Activated naive CD8-positive, alpha-beta T cell treated with anti-CD3 and anti-CD28 coated beads, Interleukin-2, amount 50 U/mL, for 16 hours (primary cell): Measurements from ENCODE around the gene F9.
"Not testable (repeated sequence)": the region's sequence is repeated elsewhere in the genome, so short reads cannot be mapped to it uniquely, and the experiment has no call there.

Source experiments
- DNase-seq: peaks from one replicate; pipeline ENCODE4 v3.0.0-alpha.2; 2020; ENCODE audit warnings: low read depth, low spot score

Gene F9

GRCh38 chrX:139530550-139530949, at the start of gene F9:
Gene F9 (plus strand): TSS chrX:139530739. CDS start chrX:139530765, 26 bp downstream.
- no peak for DNase-seq

DNA sequence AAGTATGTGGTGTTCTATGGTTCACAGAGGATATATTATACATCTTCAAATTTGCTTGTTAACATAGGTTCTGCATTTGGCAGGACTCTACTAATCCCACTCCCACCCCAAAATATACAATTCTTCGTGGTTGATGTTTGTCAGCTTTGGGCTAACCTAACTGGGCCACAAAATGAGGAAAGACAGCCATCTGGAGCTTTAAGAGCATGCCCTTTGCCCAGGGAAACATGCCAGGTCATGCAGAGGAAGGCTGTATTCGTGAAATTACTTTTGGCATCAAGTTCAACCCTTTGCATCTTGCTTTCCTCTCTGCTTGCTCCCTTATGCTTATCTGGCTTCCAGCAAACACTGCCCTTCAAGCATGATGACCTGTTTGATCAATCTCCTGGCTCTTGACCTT, 46.8 kb upstream of the F9 start:
- no peak for DNase-seq

DNA sequence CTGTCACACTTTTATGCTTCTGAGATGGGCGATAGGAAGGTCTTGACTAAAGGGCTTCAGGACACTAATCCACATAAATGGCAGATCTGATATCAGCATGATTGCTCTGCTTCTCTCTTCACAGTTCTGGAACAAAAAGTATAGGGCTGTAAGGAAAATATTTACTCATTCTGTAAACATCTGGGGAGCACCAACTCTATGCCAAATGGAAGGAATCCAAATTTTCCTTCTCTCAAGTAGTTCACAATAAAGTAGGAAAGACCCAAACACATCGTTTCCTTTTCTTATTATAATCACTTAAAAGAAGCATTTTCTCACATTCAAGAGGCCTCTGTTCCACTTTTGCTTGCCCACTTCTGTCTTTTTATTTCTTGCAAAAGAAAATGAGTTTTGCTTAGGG, 45.9 kb upstream of the F9 start:
- no peak for DNase-seq

GRCh38 chrX:139495324-139495723, 35.2 kb upstream of the F9 start:
- DNase-seq = no peak

DNA sequence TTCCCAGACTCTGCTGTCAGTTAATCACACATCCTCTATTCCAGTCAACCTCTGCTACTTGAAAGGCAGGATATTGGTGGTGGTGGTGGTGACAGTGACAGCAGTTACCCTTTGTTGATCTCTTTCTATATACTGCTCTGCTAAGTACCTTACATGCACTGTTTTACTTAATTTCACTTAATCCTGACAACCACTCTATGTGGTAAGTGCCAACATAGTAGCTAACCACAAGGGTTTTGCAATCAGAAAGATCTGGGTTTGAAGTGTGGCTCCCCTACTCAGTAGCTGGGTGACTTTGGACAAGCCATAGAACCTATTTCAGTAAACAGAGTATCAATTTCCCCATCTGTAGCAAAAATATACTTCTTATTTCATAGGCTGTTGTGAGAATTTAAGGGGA, 24.2 kb upstream of the F9 start:
- no peak for DNase-seq

DNA sequence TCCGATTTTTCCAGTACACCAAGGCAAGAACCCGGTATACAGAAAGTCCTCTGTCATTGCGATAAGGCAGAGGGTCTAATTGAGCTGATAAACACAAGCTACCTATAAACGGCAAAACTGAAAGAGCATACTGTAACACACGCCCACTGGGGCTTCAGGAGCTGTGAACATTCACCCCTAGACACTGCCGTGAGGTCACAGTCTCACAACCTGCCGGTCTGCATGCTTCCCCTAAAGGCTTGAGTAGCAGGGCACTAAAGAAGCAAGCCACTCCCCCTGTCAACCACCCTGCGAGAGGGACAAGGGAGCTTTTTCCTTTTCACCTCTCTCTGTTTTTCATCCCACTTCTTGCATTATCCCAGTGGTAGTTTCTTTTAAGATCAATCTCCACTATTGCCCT, 22.4 kb upstream of the F9 start:
- DNase-seq = no peak

DNA sequence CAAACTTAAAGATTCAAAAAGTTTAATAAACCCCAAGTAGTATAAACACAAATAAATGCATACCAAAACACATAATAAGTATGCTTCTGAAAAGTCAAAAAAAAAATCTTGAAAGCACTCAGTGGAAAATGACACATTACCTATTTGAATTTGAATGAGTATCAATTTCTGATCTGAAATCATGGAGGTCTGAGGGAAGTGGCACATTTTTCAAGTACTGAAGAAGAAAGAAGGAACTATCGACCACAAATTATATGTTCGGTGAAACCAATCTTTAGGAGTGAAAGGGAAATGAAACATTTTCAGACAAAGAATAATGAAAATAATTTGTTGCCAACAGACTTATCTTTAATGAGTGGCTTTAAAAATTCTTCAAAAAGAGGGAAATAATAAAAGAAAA, 12.1 kb upstream of the F9 start:
- no peak for DNase-seq

GRCh38 chrX:139528829-139529228, 1.7 kb upstream of the F9 start:
- not testable (repeated sequence) for DNase-seq

DNA sequence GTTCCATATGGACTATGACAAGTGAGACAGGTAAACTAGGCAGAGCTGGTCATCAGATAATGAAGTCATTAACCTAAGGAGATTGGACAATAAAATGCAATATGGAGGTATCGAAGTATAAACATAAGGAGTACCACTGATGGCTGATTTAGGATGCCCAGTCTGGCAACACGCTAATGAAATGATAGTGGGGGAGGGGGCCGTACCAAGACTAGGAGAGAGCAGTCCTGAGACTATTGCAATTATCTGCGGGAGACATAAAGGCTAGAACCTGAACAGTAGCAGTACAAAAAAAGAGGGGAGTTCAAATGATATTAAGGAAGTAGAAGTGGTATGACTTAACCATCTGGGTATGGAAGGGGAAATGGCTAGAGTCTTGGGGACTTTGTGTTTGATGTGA, 2.3 kb downstream of the F9 start:
- DNase-seq = no peak

DNA sequence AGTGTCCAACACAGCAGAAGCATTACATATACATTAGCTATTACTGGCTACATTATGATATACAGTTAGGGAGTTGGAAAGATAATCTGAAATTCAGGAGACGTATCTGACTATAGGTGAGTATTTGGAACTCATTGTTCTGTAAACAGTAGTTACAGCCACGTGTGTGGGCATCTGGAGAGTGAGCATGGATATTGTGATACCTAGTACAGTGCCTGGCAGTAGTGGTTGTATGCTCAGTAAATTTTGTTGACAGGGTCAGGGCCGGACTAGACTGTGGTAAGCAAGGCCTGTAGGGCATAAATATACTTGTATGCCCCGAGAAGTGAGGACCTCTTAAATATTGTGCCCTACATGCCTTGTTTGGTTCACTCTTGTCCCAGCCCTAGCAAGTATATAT, 2.9 kb downstream of the F9 start:
- no peak for DNase-seq

- no peak for DNase-seq
These were observed 8.6 kb downstream of the F9 start for GRCh38 chrX:139538907-139539790.

- no peak for DNase-seq
These were observed 12.1 kb downstream of the F9 start for GRCh38 chrX:139542652-139543051.

GRCh38 chrX:139543920-139544319, 13.4 kb downstream of the F9 start:
- DNase-seq = no peak

- DNase-seq = no peak
These were observed 14.1 kb downstream of the F9 start for GRCh38 chrX:139544591-139544990.

- DNase-seq = no peak
These were observed 23.8 kb downstream of the F9 start for GRCh38 chrX:139554376-139554775.

DNA sequence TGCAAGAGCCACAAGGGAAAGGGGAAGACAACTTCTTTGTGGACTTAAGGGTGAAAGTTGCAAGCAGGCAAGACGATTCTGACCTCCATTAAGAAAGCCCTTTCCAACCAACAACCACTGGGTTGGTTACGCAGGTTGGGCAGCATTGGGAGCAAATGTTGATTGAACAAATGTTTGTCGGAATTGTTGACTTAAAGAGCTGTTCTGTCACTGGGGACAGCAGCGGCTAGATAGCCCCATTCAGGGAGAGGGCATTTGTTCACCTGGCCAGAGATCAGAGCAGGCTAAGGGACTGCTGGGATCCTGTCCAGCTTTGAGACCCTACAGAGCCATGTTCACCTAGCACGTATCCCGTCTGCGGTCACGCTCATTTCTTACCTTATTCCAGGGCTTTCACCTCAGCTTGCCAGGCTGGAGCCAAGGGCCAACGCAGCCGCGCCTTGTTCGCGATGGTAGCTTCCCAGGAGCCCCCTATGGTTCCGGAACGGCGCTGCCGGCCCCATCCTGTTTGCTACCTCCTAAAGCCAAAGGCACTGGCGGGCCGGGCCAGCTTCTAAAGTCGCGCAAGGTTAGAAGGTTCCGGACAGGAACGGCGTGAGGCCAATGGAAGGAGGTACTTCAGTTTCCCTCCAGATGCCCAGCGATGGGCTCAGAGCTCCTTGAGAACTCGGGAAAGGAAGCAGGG, 24.6 kb downstream of the F9 start:
- DNase-seq = no peak

DNA sequence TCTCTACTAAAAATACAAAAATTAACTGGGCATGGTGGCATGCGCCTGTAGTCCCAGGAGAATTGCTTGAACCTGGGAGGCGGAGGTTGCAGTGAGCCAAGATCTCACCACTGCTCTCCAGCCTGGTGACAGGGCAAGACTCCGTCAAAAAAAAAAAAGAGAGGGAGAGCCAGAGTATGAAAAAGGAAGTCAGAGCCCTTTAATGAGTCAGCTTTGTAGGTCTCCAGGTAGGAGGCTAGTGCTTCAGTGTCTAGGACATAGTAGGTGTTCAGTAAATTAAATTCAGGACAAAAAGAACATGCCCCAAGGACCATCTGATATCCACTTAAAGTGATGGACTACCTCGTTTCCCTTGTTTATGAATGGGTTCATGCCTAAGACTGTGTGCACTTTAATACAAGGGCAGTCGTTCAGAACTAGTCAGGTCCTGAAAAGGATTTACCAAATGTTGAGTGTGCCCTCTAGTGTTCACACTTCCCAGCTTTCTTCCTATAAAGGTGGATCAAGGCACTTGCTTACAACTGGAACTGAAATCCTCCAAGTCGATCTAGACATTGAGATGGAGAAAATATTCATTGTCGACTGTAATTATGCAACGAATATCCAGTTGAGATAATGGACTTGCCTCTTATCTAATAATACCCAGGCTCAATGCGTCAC, 29.0 kb downstream of the F9 start:
- no peak for DNase-seq

- no peak for DNase-seq
These were observed 29.7 kb downstream of the F9 start for GRCh38 chrX:139560221-139560620.

GRCh38 chrX:139563251-139563650, 32.7 kb downstream of the F9 start:
- no peak for DNase-seq

DNA sequence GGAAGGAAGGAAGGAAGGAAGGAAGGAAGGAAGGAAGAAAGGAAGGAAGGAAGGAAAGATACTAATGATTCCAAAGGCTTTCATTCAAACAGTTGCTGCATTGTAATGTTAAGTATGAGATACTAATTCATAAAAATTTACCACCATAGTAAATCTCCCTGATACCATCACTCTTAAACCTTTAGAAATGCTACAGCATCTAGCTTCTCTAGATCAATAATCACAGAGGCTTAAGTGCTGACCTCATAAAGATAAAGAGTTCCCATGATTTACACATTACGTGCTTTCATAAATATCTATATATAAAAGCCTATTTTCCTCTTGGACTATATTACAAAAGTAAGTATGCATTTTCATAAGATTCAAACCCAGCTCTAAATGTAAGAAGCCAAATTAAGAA, 36.4 kb downstream of the F9 start:
- no peak for DNase-seq

- DNase-seq = no peak
These were observed 50.5 kb downstream of the F9 start for GRCh38 chrX:139581068-139581467.

DNA sequence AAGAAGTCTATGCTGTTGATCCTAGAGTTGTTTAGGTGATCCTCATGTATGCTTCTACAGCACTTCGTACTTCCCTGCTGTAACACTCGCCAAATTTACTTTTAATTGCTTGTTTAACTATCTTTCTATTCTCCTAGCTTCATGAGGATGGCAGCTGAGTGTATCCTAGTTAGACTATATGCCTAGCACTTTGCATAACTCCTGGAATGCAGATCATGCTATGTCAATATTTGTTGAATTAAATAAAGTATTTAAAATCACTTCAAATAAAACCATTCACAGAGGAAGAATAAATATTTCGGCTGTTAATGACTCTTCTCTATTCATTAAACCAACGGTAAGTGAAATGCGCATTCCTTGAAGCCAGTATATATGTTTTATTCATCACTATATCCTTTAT, 55.1 kb downstream of the F9 start:
- no peak for DNase-seq

DNA sequence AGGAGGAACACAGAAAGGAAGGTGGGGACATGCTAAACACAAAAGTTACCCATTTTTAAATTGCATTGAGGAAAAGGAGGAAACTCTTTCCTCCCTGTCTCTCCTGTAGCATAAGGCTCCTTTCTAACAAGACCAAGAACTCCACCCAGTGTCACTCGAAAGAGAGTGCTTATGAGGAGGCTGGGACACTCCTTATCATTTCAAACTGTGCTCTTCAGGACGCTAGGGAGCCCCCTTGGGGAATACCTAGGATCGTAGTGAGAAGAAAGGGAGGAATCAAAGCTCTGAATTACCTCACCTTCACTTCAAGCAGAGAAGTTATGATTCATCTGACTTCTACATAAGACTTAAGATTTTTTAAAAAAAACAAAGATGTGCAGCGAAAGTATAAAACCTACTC, 65.5 kb downstream of the F9 start:
- no peak for DNase-seq
